Activated CD4-positive, alpha-beta T cell treated with anti-CD3 and anti-CD28 coated beads for 1 hour (primary cell): ENCODE results near the gene GMPPB.
"Not testable (repeated sequence)": the region's sequence is repeated elsewhere in the genome, so short reads cannot be mapped to it uniquely, and the experiment has no call there.

Experiments
- DNase-seq: peaks from one replicate; pipeline ENCODE4 v3.0.0-alpha.2; 2020

GMPPB gene

DNA sequence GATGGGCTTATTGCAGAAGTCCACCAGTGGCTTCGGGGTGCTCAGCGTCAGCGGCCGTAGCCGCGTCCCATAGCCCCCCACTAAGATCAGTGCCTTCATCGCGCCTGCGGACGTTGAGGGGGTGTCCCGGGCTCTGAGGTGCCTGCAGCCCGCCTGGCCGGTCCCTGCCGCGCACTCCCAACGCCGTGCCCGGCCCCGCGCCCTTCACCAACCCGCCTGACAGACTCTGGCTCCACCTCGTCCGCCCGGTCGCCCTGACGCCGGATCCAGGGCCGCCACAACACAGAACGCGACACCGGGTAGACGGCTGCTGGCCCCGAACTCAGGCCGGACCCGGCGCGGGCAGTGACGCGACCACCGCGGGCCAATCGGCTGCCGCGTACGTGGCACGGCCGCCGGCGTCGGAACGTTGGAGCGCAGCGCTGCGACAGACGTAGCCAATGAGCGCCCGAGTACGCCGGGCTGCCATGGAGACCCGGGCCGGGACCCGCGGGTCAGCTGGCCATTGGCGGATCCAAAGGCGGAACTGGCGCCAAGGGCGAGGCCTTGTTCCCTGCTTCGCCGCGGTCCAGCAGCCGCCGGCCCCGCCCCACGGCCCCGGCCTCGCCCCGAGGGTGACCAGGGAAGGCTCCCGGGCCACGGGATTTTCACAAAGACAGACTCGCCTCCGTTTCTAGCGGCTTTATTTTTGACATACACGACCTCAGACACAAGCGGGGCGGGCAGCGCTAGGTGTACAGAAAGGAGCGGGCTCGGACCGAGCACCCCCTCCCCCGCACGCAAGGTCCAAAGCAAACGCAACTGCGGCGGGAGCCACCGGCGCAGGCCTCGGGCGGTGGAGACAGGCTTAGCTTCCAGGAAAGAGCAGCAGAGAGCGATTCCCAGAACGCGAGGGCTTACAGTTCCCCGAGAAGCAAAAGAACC lies at the start of gene GMPPB:
Gene GMPPB, minus strand, starts transcription at position 324 of the 924 bp plus-strand sequence. Its CDS starts 225 bp downstream, at position 99.
- DNase-seq: peak; percentile 84

DNA sequence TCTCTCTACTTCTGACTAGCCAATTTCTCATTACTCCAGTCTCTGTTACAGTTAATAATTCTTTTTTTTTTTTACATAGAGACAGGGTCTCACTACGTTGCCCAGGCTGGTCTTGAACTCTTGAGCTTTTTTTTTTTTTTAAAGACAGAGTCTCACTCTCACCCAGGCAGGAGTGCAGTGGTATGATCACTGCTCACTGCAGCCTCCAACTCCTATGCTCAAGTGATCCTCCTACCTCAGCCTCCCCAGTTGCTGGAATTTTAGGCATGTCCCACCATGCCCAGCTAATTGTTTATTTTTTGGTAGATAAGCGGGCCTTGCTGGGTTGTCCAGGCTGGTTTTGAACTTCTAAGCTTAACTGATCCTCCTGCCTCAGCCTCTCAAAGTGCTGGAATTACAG lies 49.0 kb upstream of the GMPPB start:
- DNase-seq: no peak

DNA sequence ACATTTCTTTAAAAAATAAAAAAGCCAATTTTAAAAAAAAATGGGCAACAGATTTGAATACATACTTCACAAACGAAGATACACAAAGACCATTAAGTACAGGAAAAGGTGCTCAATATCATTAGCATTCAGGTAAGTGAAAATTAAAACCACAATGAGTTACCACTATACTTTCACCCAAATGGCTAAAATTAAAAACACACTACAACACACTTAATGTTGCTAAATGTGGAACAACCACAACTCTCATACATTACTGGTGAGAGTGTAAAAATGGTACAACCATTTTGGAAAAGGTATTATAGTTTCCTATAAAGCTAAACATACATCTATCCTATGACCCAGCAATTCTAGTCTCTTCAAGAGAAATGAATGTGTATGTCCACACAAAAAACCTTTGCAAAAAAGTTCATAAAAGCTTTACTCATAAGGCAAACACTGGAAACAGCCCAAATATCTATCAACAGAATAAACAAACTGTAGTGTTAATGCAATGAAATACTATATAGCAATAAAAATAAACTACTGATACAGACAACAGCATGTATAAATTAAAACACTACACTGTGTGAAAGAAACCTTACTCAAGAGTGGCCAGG lies 47.7 kb upstream of the GMPPB start:
- DNase-seq: no peak

DNA sequence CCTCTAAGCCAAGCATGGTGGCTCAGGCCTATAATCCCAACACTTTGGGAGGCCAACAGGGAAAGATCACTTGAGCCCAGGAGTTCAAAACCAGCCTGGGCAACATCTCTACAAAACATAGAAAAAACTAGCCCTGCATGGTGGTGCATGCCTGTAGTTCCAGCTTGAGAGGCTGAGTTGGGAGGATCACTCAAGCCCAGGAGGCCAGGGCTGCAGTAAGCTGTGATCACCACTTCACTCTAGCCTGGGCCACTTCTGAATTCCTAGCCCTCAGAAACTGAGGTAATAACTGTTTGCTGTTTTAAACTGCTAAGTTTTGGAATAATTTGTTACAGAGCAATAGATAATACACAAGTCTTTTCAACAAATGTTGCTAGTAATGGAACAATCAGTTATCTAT lies 46.2 kb upstream of the GMPPB start:
- DNase-seq: no peak

DNA sequence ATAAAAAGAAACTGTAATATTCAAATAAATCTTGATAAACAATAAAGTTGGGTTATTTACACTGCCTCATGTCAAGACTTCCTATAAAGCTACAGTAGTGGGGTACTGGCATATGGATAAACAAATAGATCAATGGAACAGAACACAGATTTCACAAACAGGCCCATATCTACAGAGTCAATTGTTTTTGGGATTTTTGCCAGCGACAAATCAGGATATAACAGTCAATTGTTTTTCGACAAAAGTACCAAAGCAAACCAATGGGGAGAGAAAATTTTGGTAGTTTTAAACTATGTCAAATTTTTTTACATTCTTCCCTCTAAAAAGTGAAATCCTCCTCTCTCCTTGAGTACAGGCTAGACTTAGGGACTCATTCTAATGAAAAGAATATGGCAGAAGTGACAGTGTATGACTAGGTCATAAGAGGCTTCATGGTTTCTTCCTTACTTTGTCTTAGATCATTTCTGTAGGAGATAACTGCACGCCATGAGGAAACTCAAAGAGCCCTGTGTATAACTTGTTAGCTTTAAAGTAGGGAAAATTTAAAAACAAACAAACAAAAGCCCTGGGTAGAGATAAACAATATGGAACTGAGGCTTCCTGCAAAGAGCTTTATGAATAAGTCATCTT lies 45.6 kb upstream of the GMPPB start:
- DNase-seq: no peak

DNA sequence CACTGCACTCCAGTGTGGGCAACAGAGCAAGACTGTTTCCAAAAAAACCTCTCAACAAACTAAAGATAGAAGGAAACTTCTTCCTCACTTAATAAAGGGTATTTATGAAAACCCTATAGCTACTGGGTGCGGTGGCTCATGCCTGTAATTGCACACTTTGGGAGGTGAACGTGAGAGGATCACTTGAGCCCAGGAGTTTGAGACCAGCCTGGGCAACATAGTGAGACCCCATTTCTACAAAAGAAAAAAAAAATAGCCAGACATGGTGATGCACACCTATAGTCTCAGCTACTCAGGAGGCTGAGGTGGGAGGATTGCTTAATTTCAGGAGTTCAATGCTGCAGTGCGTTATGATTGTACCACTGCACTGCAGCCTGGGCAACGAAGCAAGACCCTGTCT lies 40.2 kb upstream of the GMPPB start:
- DNase-seq: no peak

DNA sequence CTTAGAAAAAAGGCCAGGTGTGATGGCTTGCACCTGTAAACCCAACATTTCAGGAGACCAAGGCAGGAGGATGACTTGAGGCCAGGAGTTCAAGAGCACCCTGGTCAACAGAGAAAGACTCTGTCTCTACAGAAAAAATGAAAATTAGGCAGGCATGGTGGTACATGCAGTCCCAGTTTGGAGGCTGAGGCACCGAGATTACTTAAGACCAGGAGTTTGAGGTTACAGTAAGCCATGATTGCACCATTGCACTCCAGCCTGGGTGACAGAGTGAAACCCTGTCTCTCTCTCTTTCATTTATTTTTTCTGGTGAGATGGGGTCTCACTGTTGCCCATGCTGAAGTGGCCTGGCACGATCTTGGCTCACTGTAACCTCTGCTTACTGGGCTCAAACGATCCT lies 37.9 kb upstream of the GMPPB start:
- no peak for DNase-seq

DNA sequence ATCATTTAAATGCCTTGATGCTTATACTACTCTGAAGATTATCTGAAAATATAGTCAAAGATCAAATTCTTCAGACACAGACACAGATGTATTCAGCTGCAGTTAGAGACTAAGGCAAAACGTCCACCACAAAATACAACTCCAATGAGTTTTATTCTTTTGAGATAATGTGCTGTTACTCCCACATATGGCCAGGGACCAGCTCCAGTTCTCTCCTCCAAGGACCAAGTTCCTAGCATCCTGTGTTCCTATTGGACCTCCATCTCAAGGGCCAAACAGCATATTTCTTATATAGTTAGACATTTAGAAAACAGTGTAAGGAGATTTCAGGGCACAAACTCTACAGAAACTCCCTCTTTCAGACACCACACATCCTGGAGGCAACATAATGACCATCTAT lies 35.5 kb upstream of the GMPPB start:
- DNase-seq: no peak

DNA sequence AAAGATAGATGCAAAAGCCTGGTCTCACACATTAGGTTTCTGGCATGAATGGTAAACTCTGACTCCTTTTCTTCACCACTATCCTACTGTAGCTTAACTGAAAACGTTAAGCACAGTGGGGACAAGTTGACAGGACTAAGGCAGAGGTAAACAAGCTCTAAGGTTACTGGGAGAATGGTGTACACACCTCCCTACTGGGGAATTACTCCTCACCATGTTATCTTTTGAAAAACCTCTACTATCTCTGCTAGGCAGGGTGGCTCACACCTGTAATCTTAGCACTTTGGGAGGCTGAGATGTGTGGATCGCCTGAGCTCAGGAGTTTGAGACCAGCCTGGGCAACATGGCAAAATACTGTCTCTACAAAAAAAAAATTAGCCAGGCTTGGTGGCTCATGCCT lies 33.4 kb upstream of the GMPPB start:
- DNase-seq: no peak

DNA sequence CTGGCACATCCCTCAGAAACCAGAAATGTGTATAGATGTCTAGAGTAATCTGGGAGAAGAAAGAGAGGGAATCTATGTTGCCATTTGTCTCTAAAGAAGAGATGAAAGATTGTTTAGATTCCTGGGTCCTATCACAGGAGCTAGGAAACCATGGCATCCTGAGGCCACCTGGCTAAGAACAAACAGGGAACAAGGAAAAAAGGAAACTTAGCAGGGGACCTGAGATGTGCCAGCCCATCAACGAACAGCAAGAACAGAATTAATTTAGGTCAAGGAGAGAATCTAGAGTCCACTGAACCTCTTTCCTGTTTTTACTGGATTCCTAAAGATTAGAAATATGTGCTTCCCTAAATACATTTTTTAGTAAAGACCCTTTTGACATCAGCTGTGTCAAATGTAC lies 32.3 kb upstream of the GMPPB start:
- no peak for DNase-seq

DNA sequence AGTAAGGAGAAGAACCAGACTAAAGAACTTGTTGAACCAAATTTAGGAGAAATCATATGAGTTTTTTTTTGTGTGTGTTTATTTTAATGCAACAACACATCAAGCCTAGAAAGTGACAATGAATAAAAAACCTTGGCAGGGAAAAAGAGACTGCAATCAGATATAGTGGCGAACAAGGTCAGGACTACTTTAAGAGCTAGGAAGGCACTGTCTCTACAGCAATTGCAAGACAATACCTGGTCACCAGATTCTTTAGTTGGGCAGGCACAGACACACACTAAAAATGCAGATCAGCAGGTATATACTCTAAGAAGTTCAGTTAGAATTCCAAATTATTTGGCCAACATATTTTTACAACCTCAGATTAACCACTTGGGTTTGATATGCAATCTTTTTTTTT lies 30.8 kb upstream of the GMPPB start:
- DNase-seq: no peak

DNA sequence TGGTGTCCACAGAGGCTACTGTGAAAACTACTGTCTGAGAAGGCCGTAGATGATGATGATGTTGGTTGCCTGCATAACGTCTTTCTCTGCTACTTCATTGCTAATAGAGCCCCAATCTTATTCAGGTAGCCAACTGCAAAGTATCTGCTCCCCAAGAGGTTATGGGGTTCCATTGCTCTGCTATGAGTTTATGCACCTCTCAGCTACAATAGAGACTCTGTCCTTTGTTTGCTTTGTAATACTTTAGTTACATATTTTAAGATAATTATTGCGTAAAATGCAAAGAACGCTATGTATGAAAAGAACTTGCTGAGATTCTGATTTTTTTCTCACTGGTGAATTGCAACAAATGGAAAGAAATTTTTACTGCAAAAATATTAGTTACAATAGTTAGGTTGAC lies 27.8 kb upstream of the GMPPB start:
- no peak for DNase-seq

DNA sequence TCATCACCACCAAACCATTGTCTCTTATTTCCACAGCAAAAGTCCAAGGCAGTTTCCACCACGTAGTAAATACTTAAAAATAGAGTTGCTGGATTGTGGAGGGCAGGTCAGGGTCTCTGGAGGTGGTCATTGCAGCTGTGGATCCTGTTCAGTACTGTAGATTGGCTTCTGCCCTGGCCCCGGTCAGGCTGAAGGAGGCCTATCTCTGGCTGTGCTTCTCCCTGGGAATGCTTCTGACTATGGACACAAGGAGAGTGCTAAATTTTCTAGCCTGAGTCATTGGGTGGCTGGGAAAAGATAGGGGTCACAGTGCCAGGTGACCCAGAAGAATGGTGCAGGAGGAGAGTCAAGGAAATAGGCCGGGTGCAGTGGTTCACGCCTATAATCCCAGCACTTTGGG lies 26.3 kb upstream of the GMPPB start:
- no peak for DNase-seq

DNA sequence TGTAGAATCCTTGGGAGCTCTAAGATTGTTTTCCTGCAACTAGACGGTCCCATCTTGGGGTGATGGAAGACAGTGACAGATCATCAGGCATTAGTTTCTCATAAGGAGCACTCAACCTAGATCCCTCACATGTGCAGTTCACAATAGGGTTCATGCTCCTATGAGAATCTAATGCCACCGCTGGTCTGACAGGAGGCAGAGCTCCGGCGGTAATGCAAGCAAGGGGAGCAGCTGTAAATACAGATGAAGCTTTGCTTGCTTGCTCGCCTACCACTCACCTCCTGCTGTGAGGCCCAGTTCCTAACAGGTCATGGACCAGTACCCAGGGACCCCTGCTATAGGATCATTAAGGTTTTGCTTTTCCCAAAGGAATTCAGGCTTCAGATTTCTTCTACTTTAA lies 25.1 kb upstream of the GMPPB start:
- DNase-seq: not testable (repeated sequence)

DNA sequence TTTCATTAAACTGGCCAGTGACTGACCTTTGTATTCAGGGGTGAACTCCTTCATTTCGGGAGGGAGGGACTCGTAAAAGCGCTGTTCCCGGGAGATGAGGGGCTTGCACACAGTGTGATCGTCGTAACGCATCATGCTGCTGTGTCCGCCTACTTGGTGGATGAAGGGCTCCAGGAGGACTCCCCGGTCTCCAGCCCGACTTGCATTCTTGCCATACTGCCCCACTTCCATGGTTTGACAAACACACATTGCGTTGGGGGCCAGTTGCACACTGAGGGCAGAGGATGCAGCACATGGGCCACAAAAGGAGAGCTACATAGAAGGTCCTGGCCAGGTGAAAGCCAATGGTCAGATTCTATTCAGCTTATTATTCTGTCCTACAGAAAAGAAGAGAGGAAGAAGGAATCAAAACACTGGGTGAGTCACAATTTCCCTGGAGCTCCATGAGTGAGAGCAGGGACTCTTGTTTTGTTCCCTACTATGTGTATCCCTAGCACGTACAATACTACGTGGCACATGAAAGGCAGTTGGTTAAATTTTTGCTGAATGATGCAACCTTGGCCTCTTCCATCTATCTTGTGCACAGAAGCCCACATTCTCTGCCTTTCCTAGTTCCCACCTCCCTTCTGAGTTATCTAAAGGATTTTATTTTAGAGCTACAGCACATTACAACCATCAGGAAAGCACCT lies 24.2 kb upstream of the GMPPB start:
- no peak for DNase-seq

DNA sequence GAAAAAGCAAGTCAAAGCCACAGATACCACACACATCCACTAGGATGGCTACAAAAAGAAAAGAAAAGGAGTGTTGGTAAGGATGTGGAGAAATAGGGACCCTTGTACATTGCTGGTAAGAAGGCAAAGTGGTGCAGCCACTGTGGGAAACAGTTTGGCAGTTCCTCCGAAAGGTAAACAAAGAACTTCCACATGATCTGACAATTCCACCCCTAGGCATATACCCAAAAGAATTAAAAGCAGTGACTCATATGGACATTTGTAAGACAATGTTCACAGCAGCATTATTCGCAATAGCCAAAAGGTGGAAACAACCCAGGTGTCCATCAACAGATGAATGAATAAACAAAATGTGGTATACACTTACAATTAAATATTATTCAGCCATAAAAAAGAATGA lies 22.2 kb upstream of the GMPPB start:
- DNase-seq: no peak

DNA sequence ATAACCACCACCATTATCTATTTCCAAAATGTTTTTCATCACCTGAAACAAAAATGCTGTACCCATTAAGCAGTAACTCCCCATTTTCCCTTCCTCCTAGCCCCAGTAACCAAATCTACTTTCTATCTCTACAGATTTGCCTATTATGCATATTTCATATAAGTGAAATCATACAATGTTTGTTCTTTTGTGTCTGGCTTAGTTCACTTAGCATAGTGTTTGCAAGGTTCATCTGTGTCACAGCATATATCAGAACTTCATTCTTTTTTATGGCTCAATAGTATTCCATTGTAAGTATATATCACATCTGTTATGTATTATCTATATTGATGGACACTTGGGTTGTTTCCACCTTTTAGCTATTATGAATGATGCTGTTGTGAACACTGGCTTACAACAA lies 16.7 kb upstream of the GMPPB start:
- no peak for DNase-seq

DNA sequence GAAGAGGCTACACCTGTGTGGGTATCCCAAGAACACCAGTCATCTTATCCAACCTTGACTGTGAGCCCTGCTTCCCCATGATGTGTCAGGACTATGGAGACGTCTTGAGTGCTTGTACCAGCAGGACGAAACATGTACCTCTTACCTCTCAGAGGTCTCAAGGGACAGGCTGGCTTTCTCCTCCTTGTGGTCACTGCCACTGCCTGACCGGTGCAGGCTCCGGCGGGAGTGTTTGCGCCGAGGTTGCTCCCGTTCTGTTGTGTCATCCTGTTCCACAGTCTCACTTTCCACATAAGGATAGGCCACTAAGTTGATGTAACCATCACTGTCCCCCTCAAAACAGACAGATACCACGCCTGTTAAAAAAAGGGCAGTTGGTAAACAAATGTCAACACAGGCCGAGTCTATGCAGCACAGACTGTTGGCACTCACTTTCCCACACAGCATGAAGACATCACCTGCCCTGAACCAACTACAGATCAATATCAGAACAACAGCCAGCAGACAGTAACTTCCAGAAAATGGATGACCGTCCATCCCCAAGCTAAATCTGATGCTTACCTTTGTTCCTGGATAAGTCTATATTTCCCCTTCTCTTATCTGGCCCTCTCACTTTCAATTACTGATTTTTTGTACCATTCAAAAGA lies 14.4 kb upstream of the GMPPB start:
- no peak for DNase-seq

DNA sequence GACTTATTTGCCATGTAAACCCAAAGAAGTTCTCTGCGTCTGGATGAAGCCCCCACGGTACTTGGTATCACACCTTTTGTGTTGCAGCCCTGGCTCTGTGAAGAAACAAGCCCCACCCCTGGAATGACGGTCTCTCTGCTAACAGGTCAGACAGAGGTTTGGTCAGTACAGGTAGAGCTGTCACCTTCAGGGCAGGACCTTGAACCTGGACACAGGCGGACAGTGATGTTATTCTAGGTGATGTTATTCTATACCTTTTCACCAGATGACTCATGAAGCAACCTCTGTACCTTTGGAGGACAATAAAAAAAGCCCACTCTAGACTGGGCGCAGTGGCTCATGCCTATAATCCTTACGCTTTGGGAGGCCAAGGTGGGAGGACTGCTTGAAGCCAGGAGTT lies 11.0 kb upstream of the GMPPB start:
- DNase-seq: no peak

DNA sequence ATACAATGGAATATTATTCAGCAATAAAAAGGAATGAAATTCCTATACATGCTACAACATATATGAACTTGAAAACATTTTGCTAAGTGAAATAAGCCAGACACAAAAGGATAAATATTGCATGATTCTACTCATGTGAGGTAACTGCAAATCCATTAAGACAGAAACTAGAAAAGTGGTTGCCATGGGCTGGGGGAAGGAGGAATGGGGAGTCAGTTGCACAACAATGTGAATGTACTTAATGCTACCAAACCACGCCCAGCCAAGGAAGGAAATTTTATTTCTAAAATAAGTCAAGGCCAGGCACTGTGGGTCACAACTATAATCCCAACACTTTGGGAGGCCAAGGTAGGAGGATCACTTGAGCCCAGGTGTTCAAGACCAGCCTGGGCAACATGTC lies 9.8 kb upstream of the GMPPB start:
- no peak for DNase-seq

DNA sequence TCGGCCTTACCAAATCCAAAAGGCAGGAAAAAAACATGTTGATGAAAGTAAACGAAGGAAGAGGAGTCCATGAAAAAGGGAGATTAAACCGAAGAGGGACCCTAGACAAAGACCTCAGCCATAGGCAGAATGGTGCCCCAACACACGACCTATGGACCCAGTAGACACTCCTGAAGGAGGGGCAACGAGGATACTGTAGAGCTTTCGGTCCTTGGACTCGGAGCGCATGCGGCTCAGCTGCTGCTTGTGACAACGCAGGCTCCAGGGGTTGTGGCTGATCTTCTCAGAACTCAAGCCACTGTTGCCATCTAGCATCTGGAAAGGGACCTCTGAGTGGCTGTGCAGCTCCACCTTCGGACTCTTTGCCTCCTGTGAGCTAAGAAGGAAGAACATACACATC lies 8.8 kb upstream of the GMPPB start:
- DNase-seq: no peak

DNA sequence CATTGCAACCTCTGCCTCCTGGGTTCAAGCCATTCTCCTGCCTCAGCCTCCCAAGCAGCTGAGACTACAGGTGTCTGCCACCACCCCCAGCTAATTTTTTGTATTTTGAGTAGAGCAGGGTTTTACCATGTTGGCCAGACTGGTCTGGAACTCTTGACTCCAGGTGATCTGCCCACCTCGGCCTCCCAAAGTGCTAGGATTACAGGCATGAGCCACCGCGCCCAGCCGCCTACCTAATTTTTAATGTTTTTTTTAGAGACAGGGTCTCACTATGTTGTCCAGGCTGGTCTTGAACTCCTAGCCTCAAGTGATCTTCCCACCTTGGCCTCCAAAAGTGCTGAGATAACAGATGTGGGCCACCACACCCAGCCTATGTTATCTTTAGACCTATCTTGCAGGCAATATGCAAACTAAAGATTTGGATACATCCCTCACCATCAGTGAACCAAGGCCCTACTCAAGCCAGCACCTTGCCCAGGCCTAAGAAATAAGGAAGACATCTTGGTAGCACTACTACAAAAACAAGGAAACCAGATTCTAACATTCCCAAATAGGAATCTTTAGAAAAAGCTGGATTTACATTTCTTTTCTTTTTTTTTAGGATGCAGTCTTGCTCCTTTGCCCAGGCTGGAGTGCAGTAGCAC lies 6.3 kb upstream of the GMPPB start:
- no peak for DNase-seq
